ENCODE results near the gene CCBE1. TPM values are rescaled to one million over a fixed set of nuclear protein-coding genes. Genes with fewer than 3 reads are reported as not detected.

The CCBE1 gene
- total and polyA plus RNA-seq, 9 of the 15 experiments (the other 6 are each of a cell fraction or from before 2014, with no cell fraction given) = 0.20 TPM; not detected in 8

DNA sequence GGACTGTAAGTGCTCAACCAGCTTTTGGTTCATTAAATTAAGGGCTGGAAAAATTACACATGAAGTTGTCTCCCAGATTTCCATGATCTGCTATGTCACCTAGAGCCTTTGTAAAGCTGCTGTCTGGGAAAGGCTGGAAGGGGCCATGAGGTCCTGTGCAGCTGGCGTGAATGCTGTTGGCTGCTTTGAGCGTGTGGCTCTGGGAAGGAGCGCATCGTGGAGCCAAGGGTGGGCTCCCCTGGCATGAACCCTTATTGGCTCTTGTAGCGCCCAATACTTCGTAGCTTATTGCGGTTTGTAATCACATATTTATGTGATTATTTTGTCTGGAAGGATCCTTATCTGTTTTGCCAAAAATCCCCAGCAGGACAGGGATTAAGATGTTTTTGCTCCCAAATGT is 267.6 kb downstream of the CCBE1 start (continued):
- no peak for TF ChIP-seq ZNF583 (CRISPR knock-in tag; IDR thresholded peaks at IDR 0.05)
- no peak for TF ChIP-seq NUFIP1 (IDR thresholded peaks at IDR 0.05; ENCODE audit: partially characterized antibody)
- no peak for TF ChIP-seq SMAD3 (CRISPR knock-in tag; conservative IDR thresholded peaks at IDR 0.05)
- no peak for TF ChIP-seq HDGF (IDR thresholded peaks at IDR 0.05)
- TF ChIP-seq RBM22 (IDR thresholded peaks at IDR 0.05; ENCODE audit: low read depth, low read length, poor library complexity, severe bottlenecking) = no peak

DNA sequence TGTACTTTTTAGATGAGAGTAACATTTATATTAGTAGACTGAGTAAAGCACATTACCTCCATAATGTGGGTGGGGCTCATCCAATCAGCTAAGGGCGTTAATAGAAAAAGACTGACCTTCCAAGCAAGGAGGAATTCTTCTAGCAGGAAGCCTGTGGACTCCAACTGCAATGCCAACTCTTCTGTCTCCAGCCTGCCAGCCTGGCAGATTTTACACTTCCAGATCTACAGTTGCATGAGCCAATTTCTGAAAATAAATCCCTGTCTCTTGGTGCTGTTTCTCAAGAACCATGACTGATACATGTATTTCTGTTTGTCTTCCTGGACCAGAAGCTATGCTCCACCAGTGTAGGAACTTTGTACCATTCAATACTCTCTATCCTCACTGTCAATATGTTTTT is 269.2 kb downstream of the CCBE1 start:
- POLR2A ChIA-PET = no interaction called here
- WGBS (ENCODE audit: insufficient coverage, low coverage, missing lambda C conversion rate) = 0% methylated on average over 1 of the region's 1 CpG
- intact Hi-C loops (cut with micrococcal nuclease) (no loop called here), in situ Hi-C loops (cut with MboI) (no loop called here)
- Histone ChIP-seq H3K9me1 (ENCODE audit: control insufficient read depth, insufficient read depth, low read length) (no peaks in the 10 kb centered on the region), H2AFZ (ENCODE audit: low read depth, low read length) (no peak overlapping the region), H3K9me3 (replicated peaks; ENCODE audit: control insufficient read depth, insufficient read depth, low read depth, low read length) (no peaks in the 10 kb centered on the region), H4K20me1 (replicated peaks; ENCODE audit: control insufficient read depth, insufficient read depth, low read length) (no peaks in the 10 kb centered on the region), H3K36me3 (ENCODE audit: control insufficient read depth, insufficient read depth, low read length) (no peaks in the 10 kb centered on the region), H3K4me1 (replicated peaks in 1 of 2; ENCODE audit: control insufficient read depth in 2 of 2, insufficient read depth in 2 of 2, low read length in 2 of 2) (no peaks in the 10 kb centered on the region), H3K79me2 (ENCODE audit: control insufficient read depth, insufficient read depth, low read length) (no peaks in the 10 kb centered on the region), H3K27ac (ENCODE audit: extremely low read depth, low read depth, low read length) (no peak overlapping the region), H3K4me2 (ENCODE audit: insufficient read depth, low read length) (no peak overlapping the region), H3K27me3 (ENCODE audit: control insufficient read depth in 2 of 2, insufficient read depth in 2 of 2, low read length in 2 of 2) (no peaks in the 10 kb centered on the region), H3K9ac (ENCODE audit: insufficient read depth in 1 of 2, low read depth in 2 of 2, low read length in 2 of 2) (no peak overlapping the region), H3K4me3 (no peak overlapping the region)
- no TSS peak for BruUV-seq (replicated peaks)
- no peak for FAIRE-seq
- no peak for ATAC-seq
- no peak for DNase-seq (ENCODE audit: extremely low read depth in 1 of 4, low spot score in 3 of 4)
- CTCF ChIA-PET (ENCODE audit: low intra/inter-chr PET ratio) = no interaction called here
- no peak for TF ChIP-seq SAFB2 (IDR thresholded peaks at IDR 0.05; ENCODE audit: borderline replicate concordance, low read depth, low read length, severe bottlenecking)
- TF ChIP-seq ZNF766 (CRISPR knock-in tag; conservative IDR thresholded peaks at IDR 0.05) = no peak
- TF ChIP-seq, protein P1, sequence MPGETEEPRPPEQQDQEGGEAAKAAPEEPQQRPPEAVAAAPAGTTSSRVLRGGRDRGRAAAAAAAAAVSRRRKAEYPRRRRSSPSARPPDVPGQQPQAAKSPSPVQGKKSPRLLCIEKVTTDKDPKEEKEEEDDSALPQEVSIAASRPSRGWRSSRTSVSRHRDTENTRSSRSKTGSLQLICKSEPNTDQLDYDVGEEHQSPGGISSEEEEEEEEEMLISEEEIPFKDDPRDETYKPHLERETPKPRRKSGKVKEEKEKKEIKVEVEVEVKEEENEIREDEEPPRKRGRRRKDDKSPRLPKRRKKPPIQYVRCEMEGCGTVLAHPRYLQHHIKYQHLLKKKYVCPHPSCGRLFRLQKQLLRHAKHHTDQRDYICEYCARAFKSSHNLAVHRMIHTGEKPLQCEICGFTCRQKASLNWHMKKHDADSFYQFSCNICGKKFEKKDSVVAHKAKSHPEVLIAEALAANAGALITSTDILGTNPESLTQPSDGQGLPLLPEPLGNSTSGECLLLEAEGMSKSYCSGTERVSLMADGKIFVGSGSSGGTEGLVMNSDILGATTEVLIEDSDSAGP (CRISPR knock-in tag; IDR thresholded peaks at IDR 0.05) = no peak
- TF ChIP-seq ARID2 (IDR thresholded peaks at IDR 0.05) = no peak
- TF ChIP-seq FOXJ2 (tag; IDR thresholded peaks at IDR 0.05) = no peak
- TF ChIP-seq PYGO2 (tag; IDR thresholded peaks at IDR 0.05) = no peak
- TF ChIP-seq, protein P2, sequence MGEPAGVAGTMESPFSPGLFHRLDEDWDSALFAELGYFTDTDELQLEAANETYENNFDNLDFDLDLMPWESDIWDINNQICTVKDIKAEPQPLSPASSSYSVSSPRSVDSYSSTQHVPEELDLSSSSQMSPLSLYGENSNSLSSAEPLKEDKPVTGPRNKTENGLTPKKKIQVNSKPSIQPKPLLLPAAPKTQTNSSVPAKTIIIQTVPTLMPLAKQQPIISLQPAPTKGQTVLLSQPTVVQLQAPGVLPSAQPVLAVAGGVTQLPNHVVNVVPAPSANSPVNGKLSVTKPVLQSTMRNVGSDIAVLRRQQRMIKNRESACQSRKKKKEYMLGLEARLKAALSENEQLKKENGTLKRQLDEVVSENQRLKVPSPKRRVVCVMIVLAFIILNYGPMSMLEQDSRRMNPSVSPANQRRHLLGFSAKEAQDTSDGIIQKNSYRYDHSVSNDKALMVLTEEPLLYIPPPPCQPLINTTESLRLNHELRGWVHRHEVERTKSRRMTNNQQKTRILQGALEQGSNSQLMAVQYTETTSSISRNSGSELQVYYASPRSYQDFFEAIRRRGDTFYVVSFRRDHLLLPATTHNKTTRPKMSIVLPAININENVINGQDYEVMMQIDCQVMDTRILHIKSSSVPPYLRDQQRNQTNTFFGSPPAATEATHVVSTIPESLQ (CRISPR knock-in tag; IDR thresholded peaks at IDR 0.05) = no peak
- no peak for TF ChIP-seq CBFB (CRISPR knock-in tag; IDR thresholded peaks at IDR 0.05)
- no peak for TF ChIP-seq MXI1 (IDR thresholded peaks at IDR 0.05; ENCODE audit: low read depth, low read length)
- TF ChIP-seq SMAD1 (IDR thresholded peaks at IDR 0.05; ENCODE audit: low read depth, low read length, partially characterized antibody) = no peak
- no peak for TF ChIP-seq DPF2 (IDR thresholded peaks at IDR 0.05)
- TF ChIP-seq BRD9 (IDR thresholded peaks at IDR 0.05; ENCODE audit: low read depth, partially characterized antibody) = no peak
- TF ChIP-seq KAT7 (CRISPR knock-in tag; IDR thresholded peaks at IDR 0.05; ENCODE audit: borderline replicate concordance) = no peak
- no peak for TF ChIP-seq STAG1 (CRISPR knock-in tag; IDR thresholded peaks at IDR 0.05; ENCODE audit: borderline replicate concordance)
- no peak for TF ChIP-seq ZNF175 (CRISPR knock-in tag; IDR thresholded peaks at IDR 0.05; ENCODE audit: low read depth)
